Stimulated activated CD4-positive, alpha-beta T cell treated with anti-CD3 and anti-CD28 coated beads, Interleukin-2, amount 100 ng/mL, for 48 hours (primary cell): ENCODE results near the gene ARL16.

ENCODE experiments used
- DNase-seq, 2 donors: peaks; one replicate each; pipeline ENCODE4 v3.0.0-alpha.2; 2020

The ARL16 gene

GRCh38 chr17:81641825-81642489 lies 41.6 kb downstream of the ARL16 start:
- DNase-seq = no peak

GRCh38 chr17:81640011-81640410 lies 43.6 kb downstream of the ARL16 start:
- DNase-seq = no peak

GRCh38 chr17:81638683-81639082 lies 44.9 kb downstream of the ARL16 start:
- DNase-seq = no peak

- DNase-seq = peak; percentile 83 to 92
These were observed 46.9 kb downstream of the ARL16 start, which contains the start of the genes NPLOC4 and TSPAN10 for GRCh38 chr17:81636505-81637288. Gene NPLOC4, minus strand, starts transcription at chr17:81637112. Its CDS starts 182 bp downstream, at chr17:81636930. Gene TSPAN10, plus strand, starts transcription at chr17:81637196. Its CDS starts 5,217 bp downstream, at chr17:81642413.

- DNase-seq = no peak
These were observed 47.6 kb downstream of the ARL16 start for GRCh38 chr17:81635973-81636504.

- no peak for DNase-seq
These were observed 48.2 kb downstream of the ARL16 start for GRCh38 chr17:81635431-81635830.

- DNase-seq = no peak
These were observed 52.1 kb downstream of the ARL16 start for GRCh38 chr17:81631482-81631881.
